Fibroblast of the conjunctiva (primary cell): Measurements from ENCODE around the gene TDRD3.

Experiments
- DNase-seq: peaks from one replicate; pipeline ENCODE4 v3.0.0-alpha.2; 2010; ENCODE audit warnings: low read depth

The TDRD3 gene

DNA sequence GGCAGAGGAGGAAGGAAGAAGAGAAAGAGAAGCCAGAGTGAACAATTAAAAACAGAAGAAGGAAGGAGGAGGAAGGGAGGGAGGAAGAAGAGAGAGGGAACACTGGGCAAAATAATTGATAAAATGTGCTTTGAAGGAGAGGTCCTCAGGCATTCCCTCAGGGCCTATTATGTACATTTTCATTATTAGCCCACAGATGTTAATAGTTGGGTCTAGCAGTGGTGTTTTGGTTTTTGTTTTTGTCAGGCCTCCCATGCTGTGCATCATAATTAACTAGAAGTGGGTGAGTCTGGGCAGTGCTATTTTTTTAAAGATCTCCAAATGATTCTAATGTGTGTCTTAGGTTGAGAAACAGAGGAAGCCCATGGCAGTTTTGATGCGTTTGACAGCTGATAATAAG lies 178.1 kb downstream of the TDRD3 start:
- no peak for DNase-seq

DNA sequence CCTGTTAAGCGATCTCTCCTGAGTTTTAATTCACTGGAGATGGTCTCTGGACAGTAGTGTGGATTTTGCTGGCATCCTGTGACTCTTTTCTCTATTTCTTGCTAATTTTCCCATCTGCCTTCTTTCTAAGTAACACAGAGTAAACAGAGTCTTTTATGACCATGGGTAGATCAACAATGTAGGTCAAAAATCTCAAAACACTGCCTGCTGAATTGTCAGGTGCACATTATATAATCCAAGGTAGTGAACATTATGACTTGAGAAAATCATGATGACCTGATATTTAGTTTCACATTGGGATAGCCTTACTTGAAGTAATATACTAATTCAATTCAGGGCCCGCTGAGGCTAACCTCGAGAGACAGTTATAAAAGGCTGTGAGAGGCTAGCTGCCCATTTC lies 180.7 kb downstream of the TDRD3 start:
- no peak for DNase-seq

DNA sequence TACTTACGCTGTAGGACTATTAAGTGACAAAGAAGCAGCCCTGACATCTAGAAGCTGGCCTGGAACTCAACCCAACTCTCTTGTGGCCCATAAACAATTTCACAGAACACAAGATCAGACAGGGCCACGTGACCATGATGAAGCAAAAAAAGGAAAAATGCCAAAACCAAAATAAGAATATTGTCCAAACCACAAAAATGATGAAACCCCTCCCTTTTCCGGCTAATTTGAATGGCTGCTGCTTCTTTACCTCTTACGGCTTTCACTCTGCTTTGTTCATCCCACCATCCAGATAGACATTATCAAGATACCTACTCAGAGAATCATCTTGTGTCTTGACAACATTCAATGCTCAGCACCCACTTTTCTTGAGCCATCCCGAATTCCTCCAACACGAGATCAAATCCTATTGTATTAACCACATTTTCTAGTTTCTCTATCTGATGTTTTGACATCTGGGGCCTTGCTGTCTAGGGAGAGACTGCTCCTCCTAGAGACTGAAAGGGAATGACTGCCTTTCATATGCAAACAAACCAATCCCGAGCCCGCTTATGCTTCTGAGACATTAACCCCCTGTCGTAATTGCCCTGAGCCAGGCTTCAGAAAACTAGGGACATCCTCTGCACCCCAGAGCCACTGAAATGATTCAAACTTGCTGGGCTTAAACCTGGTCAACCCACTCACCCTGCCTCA lies 186.3 kb downstream of the TDRD3 start:
- DNase-seq, result peak; percentile 27

DNA sequence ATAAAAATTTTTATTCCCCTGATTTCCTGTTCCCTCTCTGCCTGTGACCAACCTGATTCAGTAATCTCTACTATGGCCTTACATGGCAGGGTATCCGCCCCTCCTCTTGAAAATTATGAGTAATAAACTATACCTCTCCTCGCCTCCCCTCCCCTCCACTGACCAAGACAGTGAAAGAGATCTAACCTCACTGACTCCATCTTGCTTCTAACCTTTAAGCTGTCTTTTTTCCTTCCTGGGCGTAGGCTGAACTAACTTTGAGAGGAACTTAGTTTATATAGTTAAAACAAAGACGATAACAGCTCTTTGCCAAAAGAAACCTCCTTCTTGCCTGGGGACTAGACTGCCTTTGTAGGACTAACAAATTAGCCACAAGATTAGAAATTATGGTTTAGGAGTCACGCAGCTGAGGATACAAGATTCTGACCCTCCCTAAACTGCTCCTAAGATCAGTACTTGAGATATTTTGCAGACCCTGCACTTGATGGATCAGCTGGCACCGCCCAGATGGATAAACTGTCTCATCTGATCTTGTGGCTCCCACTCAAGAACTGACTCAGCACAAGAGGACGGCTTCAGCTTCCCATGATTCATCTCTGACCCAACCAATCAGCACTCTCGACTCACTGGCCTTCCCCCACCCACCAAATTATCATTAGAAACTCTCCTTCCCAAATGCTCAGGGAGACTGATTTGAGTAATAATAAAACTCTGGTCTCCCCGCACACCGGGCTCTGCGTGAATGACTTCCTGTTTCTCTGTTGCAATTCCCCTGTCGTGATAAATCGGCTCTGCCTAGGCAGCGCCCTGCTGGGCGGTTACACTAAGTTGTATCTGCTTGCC lies 187.1 kb downstream of the TDRD3 start:
- peak; percentile 80 for DNase-seq

DNA sequence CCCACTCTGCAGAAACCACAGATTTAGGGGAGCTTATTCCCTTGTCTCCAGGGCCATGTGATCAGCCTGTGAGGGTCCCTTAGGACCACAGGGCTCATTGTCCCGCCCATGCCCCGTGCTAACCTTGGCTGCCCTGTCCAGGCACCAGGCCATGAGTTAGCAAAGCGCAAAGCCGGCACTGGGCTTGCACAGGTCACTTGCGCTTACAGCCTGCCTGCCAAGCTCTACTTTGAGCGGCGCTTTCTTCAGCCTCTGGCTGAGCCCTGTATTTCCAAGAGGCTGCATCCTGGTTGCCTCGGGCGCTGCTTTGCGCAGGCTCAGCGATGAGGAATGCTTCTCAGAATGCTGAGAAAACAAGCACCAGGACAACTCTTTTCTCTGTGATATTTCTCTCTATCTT lies 188.0 kb downstream of the TDRD3 start:
- DNase-seq, result peak; percentile 16

DNA sequence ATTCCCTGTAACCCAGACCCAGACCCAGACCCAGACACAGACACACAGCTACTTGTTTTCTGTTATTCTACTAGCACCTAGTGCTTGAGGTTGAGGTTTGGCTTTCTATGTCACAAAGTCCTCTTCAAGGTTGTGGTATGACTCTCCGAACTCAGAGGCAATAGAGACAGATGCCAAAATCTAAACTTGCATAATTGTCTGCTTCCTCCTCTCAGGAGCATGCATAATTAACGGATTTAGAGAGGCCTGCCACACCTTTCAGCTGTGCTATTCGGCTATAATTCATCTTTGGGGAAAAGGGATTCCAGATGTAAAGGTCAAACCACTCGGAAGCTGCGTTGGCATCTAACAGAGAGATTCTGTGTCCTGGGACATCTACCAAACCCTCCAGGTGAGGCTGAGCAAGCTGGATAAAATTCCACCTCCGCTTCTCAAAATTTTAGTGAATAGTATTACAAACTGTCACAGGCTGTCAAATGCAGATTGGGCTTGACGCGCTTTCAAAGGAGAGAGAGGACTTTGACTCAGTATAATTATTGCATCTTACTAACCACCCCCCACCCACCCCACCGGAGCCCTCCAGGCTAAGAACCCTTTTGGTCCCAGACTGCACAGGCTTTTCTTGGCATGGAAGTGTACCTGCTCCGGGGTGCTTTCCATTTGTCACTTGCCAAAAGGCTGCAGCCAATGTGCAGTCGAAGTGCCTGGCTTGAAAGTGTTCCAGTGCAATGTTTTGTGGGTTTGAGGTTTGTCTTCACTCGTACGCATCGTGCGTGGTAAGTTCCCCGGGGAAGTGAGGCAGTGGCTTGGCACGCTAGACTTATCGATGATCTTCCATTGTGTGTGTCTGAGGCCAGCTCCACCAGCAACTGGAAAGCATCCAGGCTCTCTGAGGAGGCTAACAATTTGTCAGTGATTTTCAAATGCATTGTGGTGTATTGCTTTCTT lies 194.1 kb downstream of the TDRD3 start:
- peak; percentile 45 for DNase-seq

DNA sequence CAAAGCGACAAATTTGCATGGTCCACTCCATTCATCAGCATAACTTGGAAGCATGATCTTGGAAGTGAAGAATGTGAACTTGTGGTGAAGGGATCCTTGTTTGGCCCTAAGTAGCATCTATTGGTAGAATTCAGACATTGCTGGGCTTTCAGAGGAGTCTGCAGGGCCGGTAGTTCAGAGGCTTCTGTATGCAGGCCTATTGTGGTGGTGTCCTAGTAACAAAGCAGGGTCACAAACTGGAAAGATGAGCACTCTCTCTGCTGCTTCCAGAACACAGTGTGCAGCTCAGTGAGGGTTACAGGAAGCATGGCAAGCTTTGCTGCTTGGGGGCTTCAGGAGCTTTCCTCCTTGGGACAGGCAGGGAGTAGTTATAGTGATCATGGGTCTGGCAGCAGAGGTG lies 206.0 kb downstream of the TDRD3 start:
- DNase-seq, result no peak

DNA sequence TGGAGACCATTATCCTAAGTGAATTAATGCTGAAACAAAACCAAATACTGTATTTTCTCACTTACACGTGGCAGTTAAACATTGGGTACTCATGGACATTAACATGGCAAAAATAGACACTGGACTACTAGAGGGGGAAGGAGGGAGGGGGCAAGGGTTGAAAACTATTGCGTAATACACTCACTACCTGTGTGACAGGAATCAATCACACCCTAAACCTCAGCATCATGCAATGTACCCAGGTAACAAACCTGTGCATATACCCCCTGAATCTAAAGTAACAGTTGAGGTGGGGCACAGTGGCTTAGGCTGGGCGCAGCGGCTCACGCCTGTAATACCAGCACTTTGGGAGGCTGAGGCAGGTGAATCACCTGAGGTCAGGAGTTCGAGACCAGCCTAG lies 207.0 kb downstream of the TDRD3 start:
- DNase-seq, result no peak

DNA sequence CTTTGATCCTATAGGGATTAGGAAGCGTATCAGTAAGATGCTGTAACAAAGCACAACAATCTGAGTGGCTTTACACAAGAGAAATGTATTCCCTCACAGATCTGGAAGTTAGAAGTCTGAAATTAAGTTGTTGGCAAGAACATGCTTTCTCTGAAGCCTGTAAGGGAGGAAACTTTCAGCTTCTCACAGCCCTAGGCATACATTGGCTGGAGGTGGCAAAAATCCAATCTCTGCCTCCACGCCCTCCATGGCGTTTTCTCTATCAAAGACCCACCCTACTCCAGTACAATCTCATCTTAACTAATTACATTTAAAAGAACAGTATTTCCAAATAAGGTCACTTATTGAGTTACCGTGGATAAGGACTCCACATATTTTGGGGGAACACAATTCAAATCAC lies 211.9 kb downstream of the TDRD3 start:
- DNase-seq, result no peak

DNA sequence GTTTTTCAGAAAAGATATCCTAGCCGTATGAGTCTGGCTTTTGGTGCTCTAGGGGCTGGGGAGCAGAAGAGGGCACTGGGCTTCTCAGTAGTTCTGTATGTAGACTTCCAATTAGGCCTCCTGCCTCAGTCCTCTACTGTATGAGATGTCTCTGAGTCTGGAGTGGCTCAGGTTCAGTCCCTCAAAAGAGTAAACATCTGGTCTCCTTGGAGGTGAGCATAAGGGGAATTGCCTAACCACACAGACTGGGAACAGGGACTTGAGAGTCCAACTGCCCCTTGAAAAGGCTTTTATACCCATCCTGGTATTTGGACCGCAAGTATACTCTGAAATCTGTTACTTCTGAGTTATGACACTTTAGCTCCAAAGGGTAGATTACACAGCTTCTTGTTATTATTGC lies 214.5 kb downstream of the TDRD3 start:
- no peak for DNase-seq

DNA sequence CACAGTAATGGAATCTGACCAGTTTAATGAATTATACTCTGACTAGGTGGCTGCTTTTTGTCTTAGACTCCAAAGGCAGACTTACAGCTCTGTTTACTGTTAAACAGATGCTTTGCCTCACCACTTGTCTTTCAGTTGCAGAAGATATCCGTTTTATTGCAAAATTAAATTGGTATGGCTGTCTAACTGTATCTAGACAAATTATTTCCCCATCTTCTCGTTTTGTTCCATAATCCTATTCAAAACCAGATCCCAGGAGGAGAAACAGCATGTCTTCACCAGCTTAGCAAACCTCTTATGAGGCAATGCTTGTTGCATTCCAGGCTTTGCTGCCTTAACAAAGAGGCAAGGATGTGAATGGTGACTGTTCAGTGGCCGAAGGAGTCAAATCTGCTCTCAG lies 215.6 kb downstream of the TDRD3 start:
- DNase-seq, result no peak

DNA sequence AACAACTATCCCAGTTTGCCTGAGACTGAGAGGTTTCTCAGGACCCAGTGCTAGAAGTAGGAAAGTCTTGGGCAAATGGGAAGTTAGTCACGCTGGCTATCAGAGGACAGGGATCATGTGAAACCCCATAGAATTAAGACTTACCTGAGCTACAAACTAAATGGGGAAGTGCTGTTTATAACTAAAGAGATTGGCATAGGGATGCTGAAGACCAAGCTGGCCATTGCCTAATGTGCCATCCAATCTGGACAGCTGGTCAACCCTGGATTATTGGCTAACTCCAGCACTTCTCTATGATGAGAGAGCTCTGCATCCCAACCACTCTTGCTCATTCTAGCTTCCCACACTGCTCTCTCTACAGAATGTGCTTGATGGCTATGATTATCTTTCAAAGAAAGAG lies 216.1 kb downstream of the TDRD3 start:
- no peak for DNase-seq

DNA sequence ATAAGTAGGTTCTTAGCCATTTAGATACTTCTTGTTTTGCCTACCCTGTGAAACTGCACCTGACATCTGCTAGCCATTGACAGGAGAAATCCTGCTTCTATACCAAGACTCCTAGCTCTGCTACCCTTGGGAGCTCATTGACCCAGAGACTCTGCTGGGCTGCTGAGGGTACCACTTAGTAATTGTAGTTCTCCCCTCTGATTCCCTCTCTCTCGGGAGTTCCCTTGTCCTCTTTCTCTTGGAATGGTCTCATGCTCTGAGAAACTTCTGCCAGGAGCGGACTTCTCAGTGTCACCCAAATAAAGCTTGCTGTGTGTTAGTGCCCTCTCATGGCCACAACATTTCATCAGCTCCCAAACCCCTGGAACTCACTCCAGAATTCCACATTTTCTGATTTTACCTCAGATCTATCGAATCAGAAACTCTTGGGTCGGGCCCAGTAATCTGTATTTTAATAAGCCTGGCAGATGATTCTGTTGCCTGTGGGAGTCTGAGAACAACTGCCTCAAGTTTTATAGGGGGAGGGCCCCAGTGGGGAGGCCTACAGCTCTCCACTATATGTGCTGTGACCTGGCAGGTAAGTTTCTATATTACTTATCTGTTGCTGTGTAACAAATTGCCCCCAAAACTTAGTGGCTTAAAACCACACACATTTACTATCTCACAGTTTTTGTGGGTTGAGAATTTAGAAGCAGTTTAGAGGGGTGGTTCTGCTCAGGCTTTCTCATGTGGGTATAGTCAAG lies 221.1 kb downstream of the TDRD3 start:
- no peak for DNase-seq

DNA sequence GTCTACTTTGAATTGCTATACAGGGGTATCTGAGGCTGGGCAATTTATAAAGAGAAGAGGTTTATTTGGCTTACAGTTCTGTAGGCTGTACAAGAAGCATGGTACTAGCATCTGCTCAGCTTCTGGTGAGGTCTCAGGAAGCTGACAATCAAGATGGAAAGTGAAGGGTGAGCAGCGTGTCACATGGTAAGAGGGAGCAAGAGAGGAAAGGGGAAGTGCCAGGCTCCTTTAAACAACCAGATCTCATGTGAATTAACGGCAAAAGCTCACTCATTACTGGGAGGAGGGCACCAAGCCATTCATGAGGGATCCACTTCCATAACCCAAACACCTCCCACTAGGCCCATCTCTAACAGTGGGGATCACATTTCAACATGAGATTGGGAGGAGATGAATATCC lies 222.4 kb downstream of the TDRD3 start:
- no peak for DNase-seq

DNA sequence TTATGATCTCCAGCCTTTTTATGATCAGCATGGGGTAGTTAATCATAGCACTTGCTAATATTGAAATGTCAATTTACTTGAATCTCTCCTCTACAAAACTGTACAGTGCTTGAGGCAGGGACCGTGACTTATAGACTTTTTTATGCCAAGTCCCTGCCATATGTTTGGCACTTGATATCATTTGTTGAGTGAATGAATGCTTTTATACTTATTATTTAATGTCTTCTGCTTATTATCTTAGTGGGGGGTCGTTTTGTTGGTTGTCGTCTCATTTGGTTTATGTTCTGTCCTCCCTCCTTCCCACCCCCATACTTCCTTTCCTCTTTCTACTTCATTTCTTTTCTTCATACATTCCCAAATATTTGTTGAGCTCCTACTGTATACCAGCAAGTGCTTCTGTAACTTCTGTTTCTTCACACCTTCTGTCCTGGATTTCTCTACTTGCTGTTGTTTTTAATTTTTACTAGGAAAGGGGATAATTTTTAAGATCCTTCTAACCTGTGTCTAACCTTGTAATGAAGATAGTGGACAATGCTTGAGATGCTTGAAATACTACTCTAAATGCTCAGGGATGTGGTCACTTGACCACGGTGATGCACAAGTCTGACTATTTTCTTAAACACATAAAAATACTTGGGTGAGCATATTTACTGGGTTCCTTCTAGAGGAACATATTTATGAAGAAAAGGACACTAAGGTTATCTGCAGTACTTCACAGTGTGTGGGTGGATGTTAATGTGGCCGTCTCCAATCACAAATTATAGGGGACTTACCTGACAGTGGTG lies 223.8 kb downstream of the TDRD3 start:
- no peak for DNase-seq

DNA sequence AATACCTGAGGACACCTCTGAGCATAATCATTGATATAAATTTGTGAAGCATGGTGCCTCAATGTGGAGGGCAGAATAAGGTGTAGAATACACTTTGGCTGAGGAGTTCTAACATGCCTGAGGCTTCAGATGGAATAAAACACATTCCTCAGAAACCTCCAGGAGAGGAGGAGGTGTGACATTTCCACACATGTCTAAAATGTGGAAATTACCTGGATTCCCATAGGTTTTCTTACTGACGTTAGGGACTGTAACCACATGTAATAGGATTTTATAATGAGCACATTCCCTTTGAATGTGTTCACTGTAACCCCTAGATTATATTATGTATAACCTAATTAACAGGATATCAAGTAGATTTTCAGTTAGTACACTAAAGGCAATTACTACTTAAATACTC lies 226.1 kb downstream of the TDRD3 start:
- DNase-seq, result no peak
